ENCODE measurements around the gene PKNOX1. TPM values are rescaled to one million over a fixed set of nuclear protein-coding genes. Genes with fewer than 3 reads are reported as not detected.
A peak's percentile ranks its signal among the peaks of the same experiment; 100 is the strongest.

Gene PKNOX1
- total and polyA plus RNA-seq, 9 of the 15 experiments (the other 6 are each of a cell fraction or from before 2014, with no cell fraction given), result 8.8 to 25.9 (median 13.2) TPM

GRCh38 chr21:42969193-42969600, 5.2 kb upstream of the PKNOX1 start (continued):
- TF ChIP-seq ZNF668 (CRISPR knock-in tag; IDR thresholded peaks at IDR 0.05) (peak; percentile 78; the same call in 1 of the 2 replicates), RHOXF2B (CRISPR knock-in tag; conservative IDR thresholded peaks at IDR 0.05) (no peak), ZNF639 (CRISPR knock-in tag; conservative IDR thresholded peaks at IDR 0.05 in 1 of 2, IDR thresholded peaks at IDR 0.05 in 1 of 2) (peak in 1 of 2 experiments; percentile 65; a peak in 1 of 4 replicates), CAMTA2 (CRISPR knock-in tag; conservative IDR thresholded peaks at IDR 0.05) (no peak), ZNF511 (CRISPR knock-in tag; IDR thresholded peaks at IDR 0.05) (no peak), PATZ1 (CRISPR knock-in tag; IDR thresholded peaks at IDR 0.05; ENCODE audit: borderline replicate concordance) (no peak), ZSCAN32 (CRISPR knock-in tag; IDR thresholded peaks at IDR 0.05) (no peak), OTX1 (CRISPR knock-in tag; IDR thresholded peaks at IDR 0.05) (0 out of 2 replicates have a peak, but pooled peaks have one; percentile 25), SIN3B (IDR thresholded peaks at IDR 0.05; ENCODE audit: low read depth) (no peak), ID3 (CRISPR knock-in tag; IDR thresholded peaks at IDR 0.05) (no peak), ID3 (tag; IDR thresholded peaks at IDR 0.05) (peak; percentile 94), MECOM (CRISPR knock-in tag; IDR thresholded peaks at IDR 0.05) (peak; percentile 88), ZFP30 (CRISPR knock-in tag; IDR thresholded peaks at IDR 0.05; ENCODE audit: borderline replicate concordance) (no peak), GATAD2B (IDR thresholded peaks at IDR 0.05; ENCODE audit: borderline replicate concordance) (no peak), HSF4 (CRISPR knock-in tag; IDR thresholded peaks at IDR 0.05; ENCODE audit: borderline replicate concordance) (peak; percentile 78; the same call in 1 of the 2 replicates), GMEB1 (CRISPR knock-in tag; IDR thresholded peaks at IDR 0.05) (no peak), PPARD (CRISPR knock-in tag; IDR thresholded peaks at IDR 0.05) (no peak), ARID3A (IDR thresholded peaks at IDR 0.05; ENCODE audit: borderline replicate concordance, low read depth, low read length) (no peak), ETV1 (tag; conservative IDR thresholded peaks at IDR 0.05; ENCODE audit: low read depth) (no peak)

Measured in K562 (cell line).